HCT116 (cell line): Measurements from ENCODE around the gene RPL13. TPM values are rescaled to one million over a fixed set of nuclear protein-coding genes. Genes with fewer than 3 reads are reported as not detected.

Experiments
- ATAC-seq: fragments of 200-7000 bp; cut with Tn5 transposase; 2 replicates; pipeline ENCODE4 v1.9.1; 2020; ENCODE audit warnings: mild to moderate bottlenecking, moderate library complexity
- BruUV-seq: library from RNA; stranded (reverse); fragments of 400-500 nt; replicated peaks from 2 replicates; lab custom pipeline; 2021; lab: Mats Ljungman, UMichigan
- CTCF ChIA-PET: fragments of 300-600 bp; sonication (Branson Sonifier 250); formaldehyde crosslinking; loops from one replicate; lab custom pipeline; 2021; ENCODE audit warnings: antibody characterized with exemption; lab: Charles Lee
- POLR2A ChIA-PET: fragments of 300-600, 350-600 bp; sonication (Branson Sonifier 250); formaldehyde crosslinking; loops from one replicate; lab custom pipeline; 2021; ENCODE audit warnings: antibody characterized with exemption; lab: Charles Lee
- RAD21 ChIA-PET, 2 experiments: fragments of 300-600 bp; sonication (Branson Sonifier 250); formaldehyde crosslinking; loops; one replicate each; lab custom pipeline; 2023; ENCODE audit warnings: low total read pairs in 2 of 2; ENCODE audit not compliant: uncharacterized antibody in 2 of 2, unreplicated experiment in 2 of 2, low non-redundant PET in 1 of 2; lab: Charles Lee
- DNase-seq: peaks from one replicate; pipeline ENCODE4 v3.0.0-alpha.2; 2010; ENCODE audit warnings: low read depth, low spot score
- H2AFZ ChIP-seq: fragments of 200-600 bp; shearing (Covaris generic), sonication (generic); 2 replicates; pipeline ENCODE4 v1.6.1; 2017; ENCODE audit warnings: low read depth, mixed run types, mixed read lengths, antibody characterized with exemption, low read length; ENCODE audit not compliant: poor library complexity, severe bottlenecking
- H3K27ac ChIP-seq: 2 replicates; pipeline ENCODE4 v1.5.1; 2012; ENCODE audit warnings: low read depth, low read length
- H3K27me3 ChIP-seq: fragments of 200-600 bp; sonication (generic); 2 replicates; pipeline ENCODE4 v1.6.1; 2016; ENCODE audit warnings: mixed run types, low read length, mixed read lengths; ENCODE audit not compliant: insufficient read depth
- H3K36me3 ChIP-seq, 2 experiments: fragments of 200-500 bp in 1 of 2; fragments of 200-600 bp in 1 of 2; sonication (Bioruptor generic) in 1 of 2; sonication (generic) in 1 of 2; 2 replicates each; pipeline versions ENCODE4 v1.5.1 to v1.6.1; 2014 to 2016; ENCODE audit warnings: low read length in 2 of 2, inconsistent platforms in 1 of 2, mixed read lengths in 1 of 2, mixed run types in 1 of 2; ENCODE audit not compliant: insufficient read depth in 2 of 2, control insufficient read depth in 1 of 2
- H3K4me1 ChIP-seq, 2 experiments: fragments of 200-600 bp in 1 of 2; sonication (generic) in 1 of 2; 2 replicates each; pipeline versions ENCODE4 v1.5.1 to v1.6.1; 2012 to 2017; ENCODE audit warnings: low read length in 2 of 2, inconsistent platforms in 1 of 2, mild to moderate bottlenecking in 1 of 2, mixed read lengths in 1 of 2, mixed run types in 1 of 2, moderate library complexity in 1 of 2; ENCODE audit not compliant: insufficient read depth in 2 of 2, control insufficient read depth in 1 of 2
- H3K4me2 ChIP-seq: fragments of 200-600 bp; sonication (generic); 2 replicates; pipeline ENCODE4 v1.6.1; 2017; ENCODE audit warnings: mixed run types, low read length, mixed read lengths
- H3K4me3 ChIP-seq, 2 experiments: fragments of 200-600 bp in 1 of 2; sonication (generic) in 1 of 2; replicated peaks in 1 of 2; 2 replicates each; pipeline ENCODE4 v1.5.1; 2011 to 2016; ENCODE audit warnings: low read length in 2 of 2, control low read depth in 1 of 2, low read depth in 1 of 2, mild to moderate bottlenecking in 1 of 2, mixed read lengths in 1 of 2, mixed run types in 1 of 2
- H3K79me2 ChIP-seq: fragments of 200-600 bp; sonication (generic); 2 replicates; pipeline ENCODE4 v1.6.1; 2017; ENCODE audit warnings: mild to moderate bottlenecking, mixed run types, low read length, moderate library complexity, mixed read lengths; ENCODE audit not compliant: insufficient read depth
- H3K9ac ChIP-seq: fragments of 200-600 bp; sonication (generic); 2 replicates; pipeline ENCODE4 v1.6.1; 2016; ENCODE audit warnings: low read length, mixed read lengths
- H3K9me2 ChIP-seq: fragments of 200-600 bp; sonication (generic), shearing (Covaris generic); 2 replicates; pipeline ENCODE4 v1.6.1; 2017; ENCODE audit warnings: mixed run types, mild to moderate bottlenecking, moderate library complexity; ENCODE audit not compliant: insufficient read depth
- H3K9me3 ChIP-seq, 2 experiments: fragments of 200-500 bp in 1 of 2; fragments of 200-600 bp in 1 of 2; sonication (Bioruptor generic) in 1 of 2; sonication (generic) in 1 of 2; 2 replicates each; pipeline ENCODE4 v1.6.1; 2014 to 2017; ENCODE audit warnings: low read length in 2 of 2, mixed read lengths in 2 of 2, inconsistent platforms in 1 of 2, low read depth in 1 of 2, mild to moderate bottlenecking in 1 of 2, mixed run types in 1 of 2, moderate library complexity in 1 of 2; ENCODE audit not compliant: control insufficient read depth in 1 of 2, insufficient read depth in 1 of 2
- H4K20me1 ChIP-seq: fragments of 200-600 bp; sonication (generic), shearing (Covaris generic); 2 replicates; pipeline ENCODE4 v1.6.1; 2017; ENCODE audit warnings: mixed run types, mild to moderate bottlenecking, moderate library complexity; ENCODE audit not compliant: insufficient read depth
- EGR1 ChIP-seq: IDR thresholded peaks from 2 replicates; pipeline ENCODE4 v1.6.1; 2012; ENCODE audit warnings: low read depth
- POLR2A ChIP-seq: IDR thresholded peaks from 2 replicates; pipeline ENCODE4 v1.7.0; 2011; ENCODE audit warnings: borderline replicate concordance; ENCODE audit not compliant: insufficient read depth, insufficient read length; ENCODE audit errors: extremely low read depth
- POLR2AphosphoS5 ChIP-seq: IDR thresholded peaks from 2 replicates; pipeline ENCODE4 v1.6.1; 2011; ENCODE audit warnings: mild to moderate bottlenecking, low read depth, low read length, moderate library complexity
- REST ChIP-seq: IDR thresholded peaks from 2 replicates; pipeline ENCODE4 v1.6.1; 2012; ENCODE audit warnings: low read depth
- SRF ChIP-seq: IDR thresholded peaks from 2 replicates; pipeline ENCODE4 v1.6.1; 2012; ENCODE audit warnings: low read depth
- TCF7L2 ChIP-seq: IDR thresholded peaks from 2 replicates; pipeline ENCODE4 v1.7.0; 2011; ENCODE audit warnings: borderline replicate concordance, inconsistent platforms; ENCODE audit not compliant: insufficient read depth, insufficient read length; ENCODE audit errors: extremely low read depth
- ZFX ChIP-seq: fragments of 450-650 bp; IDR thresholded peaks from 2 replicates; pipeline ENCODE4 v1.6.1; 2017
- intact Hi-C: fragments of 100-400 bp; cut with micrococcal nuclease; formaldehyde crosslinking; loops from 2 replicates; pipeline ENCODE4 v1.10.0; 2022
- total RNA-seq: library from RNA; stranded (reverse); gene quantifications from one replicate; pipeline ENCODE4 v1.2.1, GENCODE V29; 2021; ENCODE audit not compliant: unreplicated experiment
- TF ChIP-seq, protein P1 (sequence below): IDR thresholded peaks from 2 replicates; pipeline ENCODE4 v1.6.1; 2011; ENCODE audit warnings: mild to moderate bottlenecking, low read length, moderate library complexity; ENCODE audit not compliant: insufficient replicate concordance; ENCODE audit errors: extremely low read depth

Gene RPL13
- total RNA-seq, 1 experiment from 2014 or later, result 4,404 TPM

- ATAC-seq (no peak), DNase-seq (no peak)
- Histone ChIP-seq H2AFZ (no peak overlapping the region), H3K27me3 (no peaks in the 10 kb centered on the region), H3K79me2 (no peaks in the 10 kb centered on the region), H3K9me2 (no peaks in the 10 kb centered on the region), H3K4me3 (no peak overlapping the region), H3K4me1 (no peaks in the 10 kb centered on the region), H3K9me3 (no peaks in the 10 kb centered on the region), H3K4me2 (no peak overlapping the region), H3K27ac (no peak overlapping the region), H4K20me1 (no peaks in the 10 kb centered on the region), H3K9ac (no peak overlapping the region), H3K36me3 (peaks cover 32 to 42% of the 10 kb centered on the region in 2 experiments; a peak in 3 of 4 replicates)
- POLR2A ChIA-PET, result no interaction called here
- intact Hi-C loops, result no loop called here
- TF ChIP-seq POLR2AphosphoS5 (no peak), SRF (no peak), EGR1 (no peak), ZFX (no peak), REST (no peak), TCF7L2 (no peak), POLR2A (no peak)
- TF ChIP-seq, protein P1, sequence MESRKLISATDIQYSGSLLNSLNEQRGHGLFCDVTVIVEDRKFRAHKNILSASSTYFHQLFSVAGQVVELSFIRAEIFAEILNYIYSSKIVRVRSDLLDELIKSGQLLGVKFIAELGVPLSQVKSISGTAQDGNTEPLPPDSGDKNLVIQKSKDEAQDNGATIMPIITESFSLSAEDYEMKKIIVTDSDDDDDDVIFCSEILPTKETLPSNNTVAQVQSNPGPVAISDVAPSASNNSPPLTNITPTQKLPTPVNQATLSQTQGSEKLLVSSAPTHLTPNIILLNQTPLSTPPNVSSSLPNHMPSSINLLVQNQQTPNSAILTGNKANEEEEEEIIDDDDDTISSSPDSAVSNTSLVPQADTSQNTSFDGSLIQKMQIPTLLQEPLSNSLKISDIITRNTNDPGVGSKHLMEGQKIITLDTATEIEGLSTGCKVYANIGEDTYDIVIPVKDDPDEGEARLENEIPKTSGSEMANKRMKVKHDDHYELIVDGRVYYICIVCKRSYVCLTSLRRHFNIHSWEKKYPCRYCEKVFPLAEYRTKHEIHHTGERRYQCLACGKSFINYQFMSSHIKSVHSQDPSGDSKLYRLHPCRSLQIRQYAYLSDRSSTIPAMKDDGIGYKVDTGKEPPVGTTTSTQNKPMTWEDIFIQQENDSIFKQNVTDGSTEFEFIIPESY, result no peak
- RAD21 ChIA-PET, result no interaction called here
- BruUV-seq, result no TSS peak
- CTCF ChIA-PET, result no interaction called here
These were observed 13.7 kb upstream of the RPL13 start for GRCh38 chr16:89546781-89547180.
